Measurements from ENCODE around the gene ME1.

DNA sequence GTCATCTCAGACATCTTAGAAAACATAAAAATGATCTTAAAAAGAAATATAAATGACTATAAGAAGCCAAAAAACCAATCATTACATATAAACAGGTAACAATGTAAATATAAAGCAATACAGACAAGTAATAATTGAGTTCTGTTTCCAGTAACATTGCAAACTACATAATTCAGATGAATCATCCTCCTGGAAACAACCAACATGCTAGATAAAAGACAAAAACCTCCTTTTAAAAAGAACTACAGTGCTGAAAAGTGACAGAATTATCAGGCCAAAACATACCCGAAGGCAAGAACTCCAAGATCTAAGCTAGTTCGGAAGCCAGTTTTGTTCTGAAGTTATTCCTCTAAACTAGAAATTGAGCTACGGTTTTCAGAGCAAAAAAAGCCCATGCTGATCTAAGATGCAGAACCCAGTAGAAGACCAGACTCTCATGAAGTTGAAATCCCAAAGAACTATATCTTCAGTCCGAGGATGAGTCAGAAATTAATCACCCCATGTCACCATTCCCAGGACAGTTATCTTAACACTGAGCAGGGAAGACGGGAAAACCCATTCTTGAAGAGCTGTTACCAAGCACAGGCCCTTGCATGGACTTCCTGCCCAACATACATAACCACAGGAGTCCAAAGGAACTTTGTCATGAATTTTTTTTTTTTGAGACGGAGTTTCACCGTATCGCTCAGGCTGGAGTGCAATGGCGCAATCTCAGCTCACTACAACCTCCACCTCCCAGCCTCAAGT lies 247.6 kb downstream of the ME1 start:
- TF ChIP-seq SRF (IDR thresholded peaks at IDR 0.05; ENCODE audit: low read depth) (no peak), POLR2A (IDR thresholded peaks at IDR 0.05; ENCODE audit: borderline replicate concordance, extremely low read depth, insufficient read depth, insufficient read length) (no peak), EZH2phosphoT487 (IDR thresholded peaks at IDR 0.05; ENCODE audit: borderline replicate concordance) (no peak), CBX3 (IDR thresholded peaks at IDR 0.05; ENCODE audit: low read depth) (no peak), ZFX (IDR thresholded peaks at IDR 0.05) (no peak), CEBPB (IDR thresholded peaks at IDR 0.05; ENCODE audit: low read depth) (no peak), ELF1 (IDR thresholded peaks at IDR 0.05; ENCODE audit: borderline replicate concordance, low read depth) (no peak), POLR2AphosphoS5 (IDR thresholded peaks at IDR 0.05; ENCODE audit: low read depth, low read length) (no peak), ZNF274 (IDR thresholded peaks at IDR 0.05; ENCODE audit: low read depth, low read length) (no peak)
- TF ChIP-seq, protein P1, sequence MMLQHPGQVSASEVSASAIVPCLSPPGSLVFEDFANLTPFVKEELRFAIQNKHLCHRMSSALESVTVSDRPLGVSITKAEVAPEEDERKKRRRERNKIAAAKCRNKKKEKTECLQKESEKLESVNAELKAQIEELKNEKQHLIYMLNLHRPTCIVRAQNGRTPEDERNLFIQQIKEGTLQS (IDR thresholded peaks at IDR 0.05): no peak
- TF ChIP-seq, protein P2, sequence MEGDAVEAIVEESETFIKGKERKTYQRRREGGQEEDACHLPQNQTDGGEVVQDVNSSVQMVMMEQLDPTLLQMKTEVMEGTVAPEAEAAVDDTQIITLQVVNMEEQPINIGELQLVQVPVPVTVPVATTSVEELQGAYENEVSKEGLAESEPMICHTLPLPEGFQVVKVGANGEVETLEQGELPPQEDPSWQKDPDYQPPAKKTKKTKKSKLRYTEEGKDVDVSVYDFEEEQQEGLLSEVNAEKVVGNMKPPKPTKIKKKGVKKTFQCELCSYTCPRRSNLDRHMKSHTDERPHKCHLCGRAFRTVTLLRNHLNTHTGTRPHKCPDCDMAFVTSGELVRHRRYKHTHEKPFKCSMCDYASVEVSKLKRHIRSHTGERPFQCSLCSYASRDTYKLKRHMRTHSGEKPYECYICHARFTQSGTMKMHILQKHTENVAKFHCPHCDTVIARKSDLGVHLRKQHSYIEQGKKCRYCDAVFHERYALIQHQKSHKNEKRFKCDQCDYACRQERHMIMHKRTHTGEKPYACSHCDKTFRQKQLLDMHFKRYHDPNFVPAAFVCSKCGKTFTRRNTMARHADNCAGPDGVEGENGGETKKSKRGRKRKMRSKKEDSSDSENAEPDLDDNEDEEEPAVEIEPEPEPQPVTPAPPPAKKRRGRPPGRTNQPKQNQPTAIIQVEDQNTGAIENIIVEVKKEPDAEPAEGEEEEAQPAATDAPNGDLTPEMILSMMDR (IDR thresholded peaks at IDR 0.05 in 2 of 3, conservative IDR thresholded peaks at IDR 0.05 in 1 of 3; ENCODE audit: borderline replicate concordance in 1 of 3, insufficient read depth in 1 of 3, low read depth in 2 of 3, low read length in 2 of 3): no peak
- TF ChIP-seq, protein P3, sequence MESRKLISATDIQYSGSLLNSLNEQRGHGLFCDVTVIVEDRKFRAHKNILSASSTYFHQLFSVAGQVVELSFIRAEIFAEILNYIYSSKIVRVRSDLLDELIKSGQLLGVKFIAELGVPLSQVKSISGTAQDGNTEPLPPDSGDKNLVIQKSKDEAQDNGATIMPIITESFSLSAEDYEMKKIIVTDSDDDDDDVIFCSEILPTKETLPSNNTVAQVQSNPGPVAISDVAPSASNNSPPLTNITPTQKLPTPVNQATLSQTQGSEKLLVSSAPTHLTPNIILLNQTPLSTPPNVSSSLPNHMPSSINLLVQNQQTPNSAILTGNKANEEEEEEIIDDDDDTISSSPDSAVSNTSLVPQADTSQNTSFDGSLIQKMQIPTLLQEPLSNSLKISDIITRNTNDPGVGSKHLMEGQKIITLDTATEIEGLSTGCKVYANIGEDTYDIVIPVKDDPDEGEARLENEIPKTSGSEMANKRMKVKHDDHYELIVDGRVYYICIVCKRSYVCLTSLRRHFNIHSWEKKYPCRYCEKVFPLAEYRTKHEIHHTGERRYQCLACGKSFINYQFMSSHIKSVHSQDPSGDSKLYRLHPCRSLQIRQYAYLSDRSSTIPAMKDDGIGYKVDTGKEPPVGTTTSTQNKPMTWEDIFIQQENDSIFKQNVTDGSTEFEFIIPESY (IDR thresholded peaks at IDR 0.05; ENCODE audit: extremely low read depth, insufficient replicate concordance, low read length): no peak
